Stimulated activated CD8-positive, alpha-beta memory T cell treated with anti-CD3 and anti-CD28 coated beads, Interleukin-4, amount 100 ng/mL, for 4 hours (primary cell): Measurements from ENCODE around the gene CGA.

Experiments
- DNase-seq, 2 donors: peaks; one replicate each; pipeline ENCODE4 v3.0.0-alpha.2; 2020; ENCODE audit warnings: low read depth in 2 of 2, low spot score in 1 of 2

CGA gene

DNA sequence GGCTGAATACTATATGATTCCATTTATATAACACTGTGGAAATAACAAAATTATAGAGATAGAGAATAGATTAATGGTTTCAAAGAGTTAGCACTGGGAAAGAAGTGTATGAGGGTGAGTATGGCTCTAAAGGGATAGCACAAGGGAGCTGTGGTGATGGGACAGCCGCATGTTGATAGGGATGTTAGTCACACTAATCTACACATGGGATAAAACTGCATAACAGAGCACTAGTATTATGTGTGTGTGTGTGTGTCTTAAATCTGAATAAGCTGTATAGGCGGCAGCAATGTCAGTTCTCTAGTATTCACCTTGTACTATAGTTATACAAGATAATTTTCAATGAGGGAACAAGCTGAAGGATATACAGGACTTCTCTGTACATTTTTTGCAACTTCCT lies 5.8 kb downstream of the CGA start:
- DNase-seq = no peak

DNA sequence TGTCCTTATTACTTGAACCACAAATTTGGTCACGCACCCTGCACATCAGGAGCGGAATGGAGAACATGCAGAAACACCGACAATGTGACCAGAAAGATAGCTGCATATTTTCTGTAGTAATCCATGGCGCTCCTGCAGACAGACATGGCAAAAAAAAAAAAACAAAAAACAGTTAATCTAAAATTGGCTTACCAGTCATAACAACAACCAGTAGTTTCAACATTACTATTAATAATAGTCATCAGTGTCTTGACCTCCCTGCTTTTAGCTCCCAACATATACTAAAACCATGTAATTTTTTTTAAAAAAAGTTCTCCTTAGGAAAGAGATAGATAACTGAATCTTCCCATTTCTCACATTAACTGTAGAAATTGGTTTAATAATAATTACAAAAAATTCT lies 6.8 kb downstream of the CGA start:
- no peak for DNase-seq

DNA sequence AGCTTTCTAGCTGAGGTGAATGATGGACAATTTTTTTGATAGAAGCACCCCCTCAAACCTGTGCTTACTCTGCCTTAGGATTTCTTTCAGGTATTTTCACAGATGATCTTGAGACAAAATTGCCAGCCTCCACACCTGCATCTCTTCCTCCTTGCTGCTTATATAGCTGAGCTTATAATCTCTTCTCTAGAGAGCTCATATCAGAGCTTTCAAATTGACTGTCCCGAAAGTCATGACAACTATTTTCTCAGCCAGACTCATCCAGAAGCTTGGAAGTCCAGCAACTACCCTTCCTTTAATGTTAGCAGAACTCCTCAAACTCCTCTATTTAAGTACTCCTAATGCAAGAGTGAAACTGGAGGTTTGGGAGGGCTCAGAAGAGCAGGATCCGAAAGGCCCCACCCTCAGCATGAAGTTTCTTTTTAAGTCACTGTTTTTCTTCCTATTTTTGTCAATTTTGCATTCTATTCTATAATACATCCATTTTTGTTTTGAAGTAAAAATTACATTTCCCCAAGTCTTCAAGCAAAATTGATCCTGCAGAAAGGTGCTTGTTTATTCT lies 12.7 kb downstream of the CGA start:
- no peak for DNase-seq

DNA sequence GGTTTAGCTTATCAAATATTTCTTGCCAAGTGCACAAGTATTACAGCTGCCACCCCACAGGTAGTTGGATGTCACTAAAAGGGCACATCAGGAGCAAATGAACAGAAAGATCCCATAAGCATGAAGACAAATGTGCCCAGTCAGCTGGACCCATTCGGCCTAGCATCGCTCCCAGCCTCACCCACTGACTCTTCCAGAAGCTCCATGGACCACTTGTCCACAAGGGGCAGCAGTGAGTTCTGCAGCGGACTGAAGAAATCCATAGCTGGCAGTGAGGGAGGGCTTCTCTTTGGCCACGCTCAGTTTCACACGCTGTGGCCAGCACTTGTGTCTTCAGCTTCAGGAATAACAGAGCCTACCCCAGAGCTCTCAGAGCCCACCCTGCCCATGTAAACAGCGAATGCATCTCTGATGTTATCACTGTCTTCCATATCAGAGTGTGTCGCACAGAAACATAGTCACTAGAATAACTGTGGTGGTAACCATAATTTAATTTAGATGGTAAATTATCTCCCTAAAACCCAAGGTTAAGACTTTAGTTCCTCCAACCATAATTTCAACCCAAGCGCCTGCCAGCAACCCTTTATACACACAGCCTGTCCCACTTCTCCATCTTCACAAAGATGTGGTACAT lies 15.8 kb downstream of the CGA start:
- DNase-seq = peak; percentile 3 to 24

DNA sequence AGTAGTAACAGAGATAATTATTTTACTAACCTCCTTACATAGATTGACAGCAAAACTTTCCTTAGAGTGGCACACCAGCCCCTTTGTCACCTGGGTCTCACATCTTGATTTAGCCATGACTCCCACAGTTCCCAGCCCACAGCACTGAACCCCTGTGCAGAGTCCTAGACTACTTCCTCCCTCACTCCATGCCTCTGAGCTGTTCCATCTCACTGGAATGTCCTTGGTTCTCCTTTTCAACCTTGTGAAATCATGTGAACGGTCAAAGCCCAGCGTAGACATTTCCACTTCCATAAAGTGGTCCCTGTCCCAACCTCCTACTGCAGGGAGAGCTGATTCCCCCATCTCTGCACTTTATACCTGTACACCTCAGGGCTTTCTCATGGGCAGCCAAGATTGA lies 19.7 kb downstream of the CGA start:
- DNase-seq = no peak

DNA sequence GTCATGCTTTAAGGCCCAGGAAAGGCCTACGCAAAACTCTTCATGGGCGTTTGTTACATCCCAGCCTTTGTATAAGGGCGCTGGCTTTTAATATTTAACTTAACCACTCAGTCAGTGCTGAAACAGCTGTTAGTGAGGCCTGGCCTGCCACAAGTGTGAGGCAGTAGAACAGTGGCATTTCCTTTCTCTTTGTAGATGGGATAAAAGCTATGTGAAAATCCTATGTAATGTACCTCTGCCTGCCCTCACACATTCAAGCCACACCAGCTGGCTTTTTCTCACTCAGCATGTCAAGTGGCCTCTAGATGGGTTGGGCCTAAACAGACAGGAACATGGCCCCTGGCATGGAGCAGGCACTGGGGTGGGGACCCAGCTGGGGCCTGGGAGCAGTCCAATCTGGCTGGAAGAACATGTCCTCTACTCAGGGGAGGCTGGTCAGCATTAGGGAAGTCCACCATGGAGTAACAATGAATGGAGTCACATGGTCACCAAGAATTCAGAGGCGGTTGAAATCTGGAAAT lies 20.7 kb downstream of the CGA start:
- no peak for DNase-seq

DNA sequence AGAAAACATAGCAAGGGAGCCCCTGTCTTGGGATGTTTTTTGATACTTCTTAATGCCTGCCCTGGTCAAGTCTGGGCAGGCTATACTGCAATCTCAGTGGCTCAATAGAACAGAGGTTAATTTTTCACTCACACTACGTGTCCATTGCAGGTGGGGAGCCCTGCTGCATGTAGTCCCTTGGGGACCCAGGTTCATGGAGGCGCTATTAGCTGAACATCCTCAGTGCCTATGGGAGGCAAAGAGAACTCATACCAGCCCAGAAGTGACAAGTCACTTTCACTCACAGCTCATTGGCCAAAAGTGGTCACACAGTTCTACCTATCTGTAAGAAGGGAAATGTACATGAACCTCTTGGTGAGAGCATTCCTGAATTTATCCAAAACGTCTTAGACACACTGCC lies 23.2 kb downstream of the CGA start:
- no peak for DNase-seq

DNA sequence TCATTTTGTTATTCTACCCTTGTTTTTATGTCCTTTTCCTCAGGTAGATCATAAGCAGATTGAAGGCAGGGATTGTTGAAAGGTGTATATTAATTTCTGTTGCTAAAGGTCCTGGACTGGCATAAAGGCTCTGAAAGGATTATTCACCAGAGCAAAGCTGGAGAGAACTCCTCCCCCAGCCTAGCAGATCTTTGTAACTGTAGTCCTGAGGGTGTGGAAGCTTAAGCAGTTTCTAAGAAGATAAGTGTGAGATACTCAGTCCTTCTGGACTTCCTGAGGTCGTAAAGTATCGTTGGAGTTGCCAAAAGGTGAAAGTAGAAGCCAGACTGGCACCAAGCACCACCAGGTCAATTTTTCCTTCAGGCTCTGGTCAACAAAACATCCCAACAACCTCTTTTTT lies 24.2 kb downstream of the CGA start:
- DNase-seq = no peak

DNA sequence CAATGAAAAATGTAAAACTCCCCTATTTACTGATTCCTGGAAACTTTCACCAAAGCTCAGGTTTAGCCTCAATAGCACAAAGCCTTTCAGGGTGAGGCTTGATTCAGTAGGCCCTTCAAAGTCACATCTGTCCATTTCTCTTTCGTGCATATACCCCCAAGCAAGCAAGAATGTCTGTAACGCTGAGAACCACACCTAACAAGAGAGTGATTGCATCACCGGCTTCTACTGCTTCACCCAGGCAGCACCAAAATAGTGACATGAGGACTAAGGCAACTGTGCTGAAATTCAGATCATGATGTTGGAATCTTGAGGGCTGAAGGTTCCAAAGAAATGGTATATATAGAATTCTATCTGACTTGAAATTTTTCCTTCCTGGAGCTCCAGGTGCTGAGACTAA lies 26.1 kb downstream of the CGA start:
- no peak for DNase-seq

DNA sequence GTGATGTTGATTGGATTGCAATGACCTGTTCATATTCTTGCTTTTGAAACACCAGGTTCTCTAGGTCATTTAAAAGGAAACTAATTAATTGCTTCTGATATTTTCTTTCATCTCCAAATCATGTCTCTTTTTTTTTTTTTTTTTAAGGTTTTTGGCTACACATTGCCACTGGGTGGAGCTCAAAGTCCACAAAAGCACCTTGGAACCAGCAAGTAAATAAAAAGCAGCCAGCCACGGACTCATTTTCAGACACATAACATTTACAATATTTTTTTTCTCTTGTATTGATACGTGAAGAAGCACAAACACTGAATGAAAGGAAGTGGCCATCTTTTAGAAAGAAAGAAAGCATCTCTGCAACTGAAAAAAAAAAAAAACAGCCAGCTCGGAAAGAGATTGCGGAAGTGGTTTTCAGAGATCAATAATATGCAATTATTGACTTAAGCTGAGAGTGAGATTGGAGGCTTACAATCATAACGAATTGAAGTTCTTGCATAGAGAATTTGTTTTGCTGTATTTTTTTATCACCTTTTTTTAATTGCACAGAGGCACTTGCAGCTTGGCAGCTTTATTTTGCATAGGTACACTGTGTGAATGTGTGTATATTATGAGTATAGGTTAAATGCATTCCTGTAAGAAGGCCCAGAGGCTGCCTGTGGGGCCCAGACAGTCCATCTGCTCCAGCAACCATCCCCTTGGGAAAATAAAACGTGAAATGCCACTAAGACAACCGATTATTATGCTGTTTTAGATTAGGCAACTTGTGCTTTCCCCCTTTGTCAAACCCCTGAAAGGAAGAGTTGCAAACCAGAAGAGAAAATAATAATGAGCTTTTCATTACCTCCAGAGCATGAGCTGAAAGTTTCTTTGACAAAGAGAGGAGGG lies 28.2 kb downstream of the CGA start:
- no peak for DNase-seq

DNA sequence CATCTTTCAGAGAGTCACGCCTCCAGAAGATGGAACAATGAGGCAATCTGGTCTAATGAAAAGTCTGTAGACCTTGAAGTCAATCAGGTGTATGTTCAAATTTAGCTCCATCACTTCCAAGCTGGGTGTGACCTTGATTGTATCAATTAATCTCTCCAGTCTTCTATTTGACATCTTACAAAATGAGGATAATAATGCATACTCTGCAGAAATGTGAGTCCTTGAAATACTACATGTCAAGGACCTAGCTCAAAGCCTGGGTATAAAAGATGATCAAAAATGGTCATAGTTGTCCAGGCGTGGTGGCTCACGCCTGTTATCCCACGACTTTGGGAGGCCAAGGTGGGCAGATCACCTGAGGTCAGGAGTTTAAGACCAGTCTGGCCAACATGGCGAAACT lies 29.8 kb downstream of the CGA start:
- DNase-seq = no peak

DNA sequence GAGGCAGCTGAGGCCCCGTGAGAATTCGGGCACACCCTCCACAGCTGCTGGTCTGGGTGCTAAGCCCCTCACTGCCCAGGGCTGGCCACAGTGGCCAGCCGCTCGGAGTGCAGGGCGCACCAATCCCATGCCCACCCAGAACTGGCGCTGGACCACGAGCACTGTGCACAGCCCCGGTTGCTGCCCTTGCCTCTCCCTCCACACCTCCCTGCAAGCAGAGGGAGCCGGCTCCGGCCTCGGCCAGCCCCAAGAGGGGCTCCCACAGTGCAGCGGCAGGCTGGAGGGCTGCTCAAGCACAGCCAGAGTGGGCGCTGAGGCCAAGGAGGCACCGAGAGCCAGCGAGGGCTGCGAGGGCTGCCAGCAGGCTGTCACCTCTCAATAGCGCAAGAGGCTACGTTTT lies 35.0 kb downstream of the CGA start:
- DNase-seq = no peak

DNA sequence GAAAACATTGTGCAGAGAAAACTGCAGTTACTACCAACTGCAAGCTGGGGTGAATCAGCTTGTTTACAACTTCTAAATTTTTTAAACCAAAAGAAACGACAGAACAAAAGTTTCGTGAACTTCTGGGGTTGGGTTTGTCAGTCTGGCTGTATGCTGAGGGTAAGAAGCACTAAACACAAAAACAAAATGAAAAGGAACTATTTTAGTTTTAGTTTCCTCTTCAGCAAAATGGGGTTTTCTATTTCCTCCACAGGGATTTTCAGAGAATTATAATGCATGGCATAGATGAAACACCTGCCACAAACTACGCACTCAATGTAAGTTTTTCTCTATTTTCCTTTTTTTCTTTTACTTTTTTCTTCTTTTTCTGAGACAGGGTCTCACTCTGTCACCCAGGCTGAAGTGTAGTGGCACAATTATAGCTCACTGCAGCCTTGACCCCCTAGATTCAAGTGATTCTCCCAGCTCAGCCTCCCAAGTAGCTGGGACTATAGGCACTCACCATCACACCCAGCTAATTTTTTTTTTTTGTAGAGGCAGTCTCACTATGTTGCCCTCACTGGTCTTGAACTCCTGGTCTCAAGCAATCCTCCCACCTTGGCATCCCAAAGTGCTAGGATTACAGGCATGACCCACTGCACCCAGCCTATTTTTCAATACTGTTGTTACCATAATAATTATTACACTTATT lies 40.6 kb downstream of the CGA start:
- DNase-seq = no peak

DNA sequence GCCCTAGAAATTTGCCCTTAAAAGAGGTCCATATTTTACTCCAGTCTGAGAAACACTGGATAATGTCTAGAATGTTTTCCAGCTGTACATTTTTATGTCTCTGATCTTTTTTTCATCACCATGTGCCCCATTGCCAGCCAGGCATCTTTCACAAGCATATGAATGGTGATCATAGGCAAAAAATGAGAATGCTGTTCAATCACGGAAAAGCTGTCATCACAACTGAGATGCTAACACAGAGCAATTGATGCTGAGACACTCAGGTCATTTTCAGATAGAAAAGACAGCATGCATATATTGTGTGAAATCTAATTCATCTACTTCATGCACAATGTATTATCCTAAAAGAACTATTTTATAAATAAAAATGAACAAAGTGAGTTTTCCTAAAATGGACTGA lies 41.6 kb downstream of the CGA start:
- DNase-seq = no peak

DNA sequence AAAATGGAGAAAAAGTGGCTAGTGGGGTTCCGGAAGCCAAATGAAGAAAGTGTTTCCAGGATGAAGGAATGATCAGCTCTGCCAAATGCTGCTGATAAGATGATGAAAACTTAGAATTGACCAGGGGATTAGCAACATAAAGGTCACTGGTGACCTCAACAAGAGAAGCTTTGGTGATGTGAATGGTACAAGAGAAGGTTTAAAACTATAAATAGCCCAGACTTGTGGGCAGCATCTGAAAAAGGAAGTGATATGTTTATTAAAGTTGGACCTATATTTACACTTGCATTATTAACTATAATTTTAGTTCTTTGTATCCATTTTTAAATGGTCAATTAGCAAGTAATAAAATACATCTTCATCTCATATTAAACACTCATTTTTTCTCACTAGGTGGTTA lies 45.1 kb downstream of the CGA start:
- no peak for DNase-seq

DNA sequence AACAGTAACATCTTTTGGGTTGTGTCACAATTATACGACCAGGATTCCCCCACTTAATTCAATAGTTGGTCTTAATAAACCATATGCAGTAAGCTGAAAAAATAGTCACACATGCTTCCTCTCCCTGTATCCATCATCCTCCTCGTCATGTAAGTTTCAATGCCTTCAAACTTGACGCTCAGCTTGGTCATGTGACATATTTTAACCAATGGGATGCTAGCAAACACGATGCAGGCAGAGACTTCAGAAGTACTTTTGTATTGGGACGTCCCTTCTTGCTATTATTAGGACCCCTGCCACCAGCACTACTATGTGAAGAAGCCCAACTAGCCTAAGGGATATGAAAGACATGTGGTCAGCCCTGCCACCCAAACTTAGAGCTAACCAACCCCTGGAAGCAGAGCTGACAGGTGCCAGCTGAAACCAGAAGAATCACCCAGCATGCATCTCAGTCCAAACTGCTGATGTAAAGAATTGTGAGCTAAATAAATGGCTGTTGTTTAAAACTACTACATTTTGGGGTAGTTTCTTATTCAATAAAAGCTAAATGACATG lies 49.3 kb downstream of the CGA start:
- no peak for DNase-seq

DNA sequence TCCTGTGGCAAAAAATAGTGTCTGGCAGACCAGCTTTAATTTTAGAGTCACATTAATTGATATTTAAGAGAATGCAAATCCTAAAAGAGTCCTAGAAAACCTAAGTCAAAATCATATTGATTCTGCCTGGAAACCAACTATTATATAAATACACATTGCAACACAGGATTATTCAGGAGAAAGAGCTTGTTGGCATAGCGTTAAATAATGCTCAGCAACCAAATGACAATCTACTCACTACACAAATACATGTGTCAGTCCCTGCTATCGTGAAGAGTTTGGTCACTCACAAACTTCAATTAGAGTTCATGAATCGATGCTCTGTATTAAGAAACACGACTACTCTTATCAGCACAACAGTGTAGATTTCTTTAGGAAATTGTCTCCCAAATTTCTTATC lies 54.2 kb downstream of the CGA start:
- DNase-seq = no peak
